Measurements from ENCODE around the gene KIF16B.

DNA sequence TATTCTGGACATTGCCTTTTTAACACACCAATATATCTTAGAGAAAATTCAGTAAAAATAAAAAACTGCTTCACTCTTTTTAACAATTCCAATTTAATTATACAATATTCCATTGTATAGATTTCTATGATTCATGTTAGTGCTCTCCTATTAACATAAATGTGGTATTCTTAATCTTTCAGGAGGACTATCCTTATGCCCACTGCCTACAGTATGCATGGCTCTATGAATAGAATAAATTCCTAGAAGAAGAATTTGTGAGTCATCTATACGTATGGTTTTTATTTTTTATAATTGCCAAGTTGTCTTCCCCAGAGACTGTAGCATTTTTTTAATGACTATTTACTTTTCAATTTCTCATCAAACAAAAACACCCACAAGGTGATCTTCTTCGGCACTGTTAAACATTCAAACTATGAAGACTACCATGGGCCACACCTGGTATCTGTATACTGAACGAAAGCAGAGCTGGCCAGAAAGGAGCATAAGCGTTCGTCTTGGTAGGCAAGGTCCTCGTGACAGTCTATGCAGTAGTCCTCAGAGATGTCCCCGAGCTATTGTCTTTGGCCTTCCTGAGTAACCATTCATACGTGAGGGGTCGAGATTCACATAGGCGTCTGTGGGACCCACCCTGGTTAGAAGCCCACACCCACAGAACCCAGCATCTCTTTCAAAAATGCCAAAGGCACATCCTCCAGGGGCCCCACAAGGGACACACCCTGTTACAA is 74.6 kb downstream of the KIF16B start:
- TF ChIP-seq, protein P1, sequence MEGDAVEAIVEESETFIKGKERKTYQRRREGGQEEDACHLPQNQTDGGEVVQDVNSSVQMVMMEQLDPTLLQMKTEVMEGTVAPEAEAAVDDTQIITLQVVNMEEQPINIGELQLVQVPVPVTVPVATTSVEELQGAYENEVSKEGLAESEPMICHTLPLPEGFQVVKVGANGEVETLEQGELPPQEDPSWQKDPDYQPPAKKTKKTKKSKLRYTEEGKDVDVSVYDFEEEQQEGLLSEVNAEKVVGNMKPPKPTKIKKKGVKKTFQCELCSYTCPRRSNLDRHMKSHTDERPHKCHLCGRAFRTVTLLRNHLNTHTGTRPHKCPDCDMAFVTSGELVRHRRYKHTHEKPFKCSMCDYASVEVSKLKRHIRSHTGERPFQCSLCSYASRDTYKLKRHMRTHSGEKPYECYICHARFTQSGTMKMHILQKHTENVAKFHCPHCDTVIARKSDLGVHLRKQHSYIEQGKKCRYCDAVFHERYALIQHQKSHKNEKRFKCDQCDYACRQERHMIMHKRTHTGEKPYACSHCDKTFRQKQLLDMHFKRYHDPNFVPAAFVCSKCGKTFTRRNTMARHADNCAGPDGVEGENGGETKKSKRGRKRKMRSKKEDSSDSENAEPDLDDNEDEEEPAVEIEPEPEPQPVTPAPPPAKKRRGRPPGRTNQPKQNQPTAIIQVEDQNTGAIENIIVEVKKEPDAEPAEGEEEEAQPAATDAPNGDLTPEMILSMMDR (IDR thresholded peaks at IDR 0.05) = no peak
- TF ChIP-seq SIN3A (IDR thresholded peaks at IDR 0.05; ENCODE audit: borderline replicate concordance, insufficient read depth, low read depth, low read length) = no peak
- no peak for TF ChIP-seq POLR2AphosphoS5 (IDR thresholded peaks at IDR 0.05; ENCODE audit: low read depth, low read length)
- no peak for TF ChIP-seq TCF7L2 (IDR thresholded peaks at IDR 0.05; ENCODE audit: low read depth, low read length)
